ENCODE results near the gene GPR157.

DNA sequence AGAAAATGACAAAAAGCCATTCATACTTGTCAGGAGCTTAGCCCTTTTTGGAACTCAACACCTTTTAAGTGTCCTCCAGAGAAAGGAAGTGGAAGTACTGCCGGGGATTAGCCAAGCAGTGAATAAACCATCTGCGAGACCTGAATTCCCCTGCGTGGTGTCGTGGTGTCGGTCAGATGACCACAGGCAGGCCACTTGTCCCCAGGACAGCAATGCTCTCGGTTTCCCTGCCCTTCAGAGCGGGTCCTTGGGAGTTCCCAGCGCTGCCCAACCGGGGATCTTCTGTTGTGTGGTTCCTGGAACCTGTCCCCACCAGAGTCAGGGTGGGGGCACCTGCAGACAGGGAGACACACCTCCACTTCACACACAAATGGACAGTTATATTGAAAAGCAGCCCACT lies 9.2 kb downstream of the GPR157 start:
- TF ChIP-seq CTCF (IDR thresholded peaks at IDR 0.05) (no peak), EP300 (IDR thresholded peaks at IDR 0.05) (no peak), POLR2AphosphoS5 (IDR thresholded peaks at IDR 0.05) (no peak), POLR2A (IDR thresholded peaks at IDR 0.05) (no peak)
